HG03159 (cell line): ENCODE measurements around the gene ENTPD2.

Source experiments
- ATAC-seq: cut with Tn5 transposase; IDR thresholded peaks from one replicate; pipeline ENCODE4 v1.9.1; 2021; ENCODE audit warnings: mild to moderate bottlenecking, moderate library complexity; ENCODE audit not compliant: unreplicated experiment

Gene ENTPD2

GRCh38 chr9:137080260-137081122, 26.6 kb upstream of the ENTPD2 start:
- no peak for ATAC-seq

GRCh38 chr9:137079401-137079787, 25.5 kb upstream of the ENTPD2 start:
- no peak for ATAC-seq

- ATAC-seq, result no peak
Observed at GRCh38 chr9:137078701-137079400, 25.0 kb upstream of the ENTPD2 start.

- ATAC-seq, result peak; percentile 18
Observed at GRCh38 chr9:137077758-137078693, 24.2 kb upstream of the ENTPD2 start.

GRCh38 chr9:137077010-137077747, 23.3 kb upstream of the ENTPD2 start, which contains the start of gene UAP1L1:
Gene UAP1L1, plus strand, starts transcription at chr9:137077517. Its CDS starts 16 bp downstream, at chr9:137077533.
- ATAC-seq, result peak; percentile 57

- no peak for ATAC-seq
Observed at GRCh38 chr9:137076636-137077009, 22.8 kb upstream of the ENTPD2 start.

GRCh38 chr9:137075275-137075775, 21.5 kb upstream of the ENTPD2 start:
- ATAC-seq, result no peak

- no peak for ATAC-seq
Observed at GRCh38 chr9:137074657-137075274, 20.9 kb upstream of the ENTPD2 start.

- ATAC-seq, result no peak
Observed at GRCh38 chr9:137073992-137074399, 20.1 kb upstream of the ENTPD2 start.

- ATAC-seq, result no peak
Observed at GRCh38 chr9:137071282-137071681, 17.4 kb upstream of the ENTPD2 start.

- no peak for ATAC-seq
Observed at GRCh38 chr9:137070906-137071275, 17.0 kb upstream of the ENTPD2 start.

GRCh38 chr9:137070201-137070905, 16.5 kb upstream of the ENTPD2 start, which contains the start of gene SAPCD2:
Gene SAPCD2, minus strand, starts transcription at chr9:137070557. Its CDS starts 97 bp downstream, at chr9:137070460.
- ATAC-seq, result peak; percentile 80

- ATAC-seq, result peak; percentile 22
Observed at GRCh38 chr9:137069508-137070091, 15.7 kb upstream of the ENTPD2 start.

GRCh38 chr9:137068539-137069507, 15.0 kb upstream of the ENTPD2 start:
- no peak for ATAC-seq

GRCh38 chr9:137067860-137068538, 14.1 kb upstream of the ENTPD2 start:
- no peak for ATAC-seq

- no peak for ATAC-seq
Observed at GRCh38 chr9:137066096-137066861, 12.4 kb upstream of the ENTPD2 start.
